HepG2 (cell line): ENCODE results near the gene HMCN2. TPM values are rescaled to one million over a fixed set of nuclear protein-coding genes. Genes with fewer than 3 reads are reported as not detected.

Experiments
- ATAC-seq: fragments of 200-7000 bp; cut with Tn5 transposase; 3 replicates; pipeline ENCODE4 v1.9.1; 2020; ENCODE audit warnings: mild to moderate bottlenecking, moderate library complexity
- BruUV-seq: library from RNA; stranded (reverse); fragments of 400-500 nt; replicated peaks from 2 replicates; lab custom pipeline; 2021; lab: Mats Ljungman, UMichigan
- CTCF ChIA-PET: fragments of 300-600 bp; formaldehyde crosslinking; extraction: SDS; loops from one replicate; lab custom pipeline; 2021; ENCODE audit warnings: low total read pairs, inconsistent platforms, low intra/inter-chr PET ratio; lab: Yijun Ruan, JAX
- POLR2A ChIA-PET: fragments of 350-600 bp; sonication (Branson Sonifier 250); formaldehyde crosslinking; loops from one replicate; lab custom pipeline; 2020; ENCODE audit warnings: antibody characterized with exemption, inconsistent platforms; lab: Yijun Ruan, JAX
- DNase-seq: peaks from one replicate; pipeline ENCODE4 v3.0.0-alpha.2; 2015; ENCODE audit warnings: low spot score
- FAIRE-seq: peaks from 3 replicates; lab custom pipeline; 2011; peaks lifted over from hg19 to GRCh38; lab: Jason Lieb, UNC
- H2AFZ ChIP-seq: one replicate; pipeline ENCODE4 v1.6.1; 2011; ENCODE audit warnings: low read length, inconsistent platforms
- H3K27ac ChIP-seq: fragments of 300-600 bp; 3 replicates; pipeline ENCODE4 v1.8.0; 2011; ENCODE audit warnings: mixed run types, mild to moderate bottlenecking, mixed read lengths, low read length, inconsistent platforms; ENCODE audit not compliant: insufficient read depth; ENCODE audit errors: extremely low read length
- H3K27me3 ChIP-seq, 2 experiments: fragments of 200-600 bp in 1 of 2; 2 replicates in 1 of 2; 3 replicates in 1 of 2; pipeline versions ENCODE4 v1.6.0 to v1.8.0; 2011; ENCODE audit warnings: low read length in 2 of 2, mild to moderate bottlenecking in 2 of 2, moderate library complexity in 2 of 2, inconsistent platforms in 1 of 2; ENCODE audit not compliant: insufficient read depth in 2 of 2, control insufficient read depth in 1 of 2
- H3K36me3 ChIP-seq, 2 experiments: fragments of 200-600 bp in 1 of 2; replicated peaks in 1 of 2; 2 replicates in 1 of 2; 3 replicates in 1 of 2; pipeline versions ENCODE4 v1.5.1 to v1.8.0; 2011; ENCODE audit warnings: low read length in 2 of 2, inconsistent platforms in 1 of 2; ENCODE audit not compliant: insufficient read depth in 2 of 2, control insufficient read depth in 1 of 2
- H3K4me1 ChIP-seq: 2 replicates; pipeline ENCODE4 v1.5.1; 2012; ENCODE audit warnings: low read length, inconsistent platforms; ENCODE audit not compliant: insufficient read depth
- H3K4me2 ChIP-seq: 2 replicates; pipeline ENCODE4 v1.6.0; 2011; ENCODE audit warnings: low read depth, low read length, inconsistent platforms
- H3K4me3 ChIP-seq, 3 experiments: fragments of 200-600 bp in 1 of 3; sonication (generic), shearing (Covaris generic) in 1 of 3; replicated peaks in 1 of 3; 2 replicates each; pipeline ENCODE4 v1.5.1; 2011 to 2016; ENCODE audit warnings: low read length in 3 of 3, inconsistent platforms in 2 of 3, low read depth in 2 of 3, mild to moderate bottlenecking in 2 of 3, control low read depth in 1 of 3, mixed read lengths in 1 of 3; ENCODE audit not compliant: insufficient read depth in 1 of 3
- H3K79me2 ChIP-seq: one replicate; pipeline ENCODE4 v1.6.1; 2011; ENCODE audit warnings: low read length, inconsistent platforms; ENCODE audit not compliant: insufficient read depth
- H3K9ac ChIP-seq: 2 replicates; pipeline ENCODE4 v1.6.0; 2011; ENCODE audit warnings: mild to moderate bottlenecking, low read depth, low read length, inconsistent platforms; ENCODE audit not compliant: insufficient read depth
- H3K9me3 ChIP-seq: 2 replicates; pipeline ENCODE4 v1.5.1; 2012; ENCODE audit warnings: mild to moderate bottlenecking, low read length
- H4K20me1 ChIP-seq: 2 replicates; pipeline ENCODE4 v1.6.0; 2011; ENCODE audit warnings: inconsistent platforms, mild to moderate bottlenecking, low read length, moderate library complexity; ENCODE audit not compliant: insufficient read depth
- ATF7-NPFF ChIP-seq: sonication (generic); formaldehyde crosslinking; IDR thresholded peaks from 2 replicates; pipeline ENCODE4 v1.8.1; 2023; ENCODE audit warnings: mild to moderate bottlenecking, low read depth, missing genetic modification reagents, moderate library complexity
- JARID2 ChIP-seq: sonication (generic); formaldehyde crosslinking; IDR thresholded peaks from 2 replicates; pipeline ENCODE4 v1.8.1; 2023; ENCODE audit warnings: missing genetic modification reagents, inconsistent platforms; ENCODE audit not compliant: insufficient replicate concordance
- MYC ChIP-seq: sonication (generic); formaldehyde crosslinking; IDR thresholded peaks from 2 replicates; pipeline ENCODE4 v1.9.0; 2021; ENCODE audit warnings: missing genetic modification reagents, borderline replicate concordance
- SIN3A ChIP-seq: IDR thresholded peaks from 2 replicates; pipeline ENCODE4 v1.6.1; 2011; ENCODE audit warnings: low read depth, mild to moderate bottlenecking, control low read depth, low read length, borderline replicate concordance
- TMF1 ChIP-seq: sonication (generic); formaldehyde crosslinking; IDR thresholded peaks from 2 replicates; pipeline ENCODE4 v1.8.1; 2022; ENCODE audit warnings: low read depth, missing genetic modification reagents
- YEATS2 ChIP-seq: sonication (generic); formaldehyde crosslinking; IDR thresholded peaks from 2 replicates; pipeline ENCODE4 v1.4.0; 2020; ENCODE audit warnings: missing genetic modification reagents, borderline replicate concordance
- ZBTB1 ChIP-seq: sonication (generic); formaldehyde crosslinking; IDR thresholded peaks from 2 replicates; pipeline ENCODE4 v1.4.0; 2020; ENCODE audit warnings: missing genetic modification reagents, borderline replicate concordance
- ZNF460 ChIP-seq: sonication (generic); formaldehyde crosslinking; IDR thresholded peaks from 2 replicates; pipeline ENCODE4 v1.5.1; 2020; ENCODE audit warnings: missing genetic modification reagents, mild to moderate bottlenecking, borderline replicate concordance
- WGBS: methylation state at CpG from one replicate; pipeline ENCODE4 v1.1.6; 2017; ENCODE audit warnings: low lambda C conversion rate; 5-methylcytosine and 5-hydroxymethylcytosine counted together
- in situ Hi-C: cut with HindIII; loops from 2 replicates; pipeline ENCODE4 v1.10.0; 2017; ENCODE audit warnings: low pct_unique_long_range_greater_than_20kb; ENCODE audit not compliant: extremely low pct_ligation_motif_present
- intact Hi-C: fragments of 100-400 bp; cut with micrococcal nuclease; formaldehyde crosslinking; loops from one replicate; pipeline ENCODE4 v1.10.0; 2022; ENCODE audit not compliant: unreplicated experiment
- polyA plus RNA-seq, 8 experiments: library from polyadenylated mRNA; depleted of rRNA in 3 of 8; stranded (reverse) in 7 of 8; unstranded in 1 of 8; fragments of >200 nt; fragmentation: Illumina TruSeq in 4 of 8; extraction: Trizol in 4 of 8; gene quantifications; 2 replicates each; pipeline versions ENCODE4 v1.2.1 to v1.2.3, GENCODE V29; 2011 to 2016; ENCODE audit warnings: low read depth in 4 of 8, missing spikeins in 1 of 8, mixed read lengths in 1 of 8; ENCODE audit not compliant: insufficient read depth in 1 of 8
- total RNA-seq, 5 experiments: library from RNA; depleted of rRNA; stranded (reverse); fragments of >200 nt; fragmentation: Illumina TruSeq; extraction: Trizol; gene quantifications; 2 replicates each; pipeline ENCODE4 v1.2.3, GENCODE V29; 2016; ENCODE audit warnings: low read depth in 1 of 5
- TF ChIP-seq, protein P1 (sequence below): sonication (generic); formaldehyde crosslinking; IDR thresholded peaks from 2 replicates; pipeline ENCODE4 v1.8.1; 2023; ENCODE audit warnings: mild to moderate bottlenecking, missing genetic modification reagents, borderline replicate concordance

Gene HMCN2
- total and polyA plus RNA-seq, 2 of the 13 experiments (the other 11 are each of a cell fraction or from before 2014, with no cell fraction given) = 0.09 TPM; not detected in 1

DNA sequence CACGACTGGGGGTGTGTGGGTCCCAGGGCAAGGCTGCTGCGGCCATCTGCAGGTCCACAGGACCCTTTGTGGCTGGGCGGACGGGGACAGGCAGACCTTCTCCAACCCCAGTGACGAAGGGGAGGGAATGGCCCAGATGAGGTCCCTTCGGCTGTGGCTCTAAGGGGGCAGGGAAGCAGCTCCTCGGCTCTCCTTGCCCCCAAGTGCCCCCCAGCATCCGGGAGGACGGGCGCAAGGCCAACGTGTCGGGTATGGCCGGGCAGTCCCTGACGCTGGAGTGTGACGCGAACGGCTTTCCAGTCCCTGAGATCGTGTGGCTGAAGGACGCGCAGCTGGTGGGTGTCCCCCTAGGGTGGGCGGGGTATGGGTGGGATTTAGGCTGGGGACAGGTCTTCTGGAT is 82.8 kb downstream of the HMCN2 start:
- ChIA-PET CTCF (no interaction called here), POLR2A (no interaction called here)
- ATAC-seq (peak; percentile 8; the same call in 1 of the 3 replicates), DNase-seq (no peak), FAIRE-seq (no peak)
- no peaks in the 10 kb centered on the region for H3K79me2 ChIP-seq
- H3K4me1 ChIP-seq = no peaks in the 10 kb centered on the region
- no peaks in the 10 kb centered on the region for H3K9me3 ChIP-seq
- no peaks in the 10 kb centered on the region for H4K20me1 ChIP-seq
- no peak overlapping the region for H3K4me3 ChIP-seq
- in situ Hi-C loops (loop anchor here (10.0 kb wide), 1 partner anchor 234 kb away; no protein-coding TSS in a partner anchor), intact Hi-C loops (no loop called here)
- H2AFZ ChIP-seq = no peak overlapping the region
- no peaks in the 10 kb centered on the region for H3K36me3 ChIP-seq
- no peak overlapping the region for H3K4me2 ChIP-seq
- TF ChIP-seq ATF7-NPFF (CRISPR knock-in tag) (no peak), ZBTB1 (CRISPR knock-in tag) (no peak), ZNF460 (CRISPR knock-in tag) (no peak), MYC (CRISPR knock-in tag) (no peak)
- BruUV-seq = no TSS peak
- WGBS = 71% methylated on average over 10 of the region's 21 CpGs
- no peak overlapping the region for H3K9ac ChIP-seq
- no peak overlapping the region for H3K27ac ChIP-seq
- peaks cover 1 to 8% of the 10 kb centered on the region in 2 experiments; a peak in 2 of 5 replicates for H3K27me3 ChIP-seq

DNA sequence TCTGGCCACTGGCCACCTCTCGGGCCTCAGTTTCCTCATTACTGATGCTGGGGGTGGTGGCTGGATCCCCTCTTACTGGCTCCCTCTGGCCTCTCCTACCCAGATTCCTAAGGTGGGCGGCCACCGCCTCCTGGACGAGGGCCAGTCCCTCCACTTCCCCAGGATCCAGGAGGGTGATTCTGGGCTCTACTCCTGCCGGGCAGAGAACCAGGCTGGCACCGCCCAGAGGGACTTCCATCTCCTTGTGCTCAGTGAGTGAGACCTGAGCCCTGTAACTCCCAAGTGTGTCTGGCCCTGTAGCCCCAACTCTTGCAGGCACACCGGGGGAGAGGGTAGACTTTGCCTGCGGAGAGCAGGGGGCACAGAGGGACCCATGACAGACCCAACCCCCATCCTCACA is 83.3 kb downstream of the HMCN2 start:
- intact Hi-C loops = no loop called here
- CTCF ChIA-PET = no interaction called here
- TF ChIP-seq, protein P1, sequence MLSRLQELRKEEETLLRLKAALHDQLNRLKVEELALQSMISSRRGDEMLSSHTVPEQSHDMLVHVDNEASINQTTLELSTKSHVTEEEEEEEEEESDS (CRISPR knock-in tag) = no peak
- TF ChIP-seq YEATS2 = no peak
- TF ChIP-seq JARID2 (CRISPR knock-in tag) = no peak
- TF ChIP-seq TMF1 (CRISPR knock-in tag) = no peak
- no peak for TF ChIP-seq SIN3A

More for the DNA sequence above, 83.3 kb downstream of the HMCN2 start:
- Histone ChIP-seq H3K27me3 (peaks cover 3 to 14% of the 10 kb centered on the region in 2 experiments; a peak in 2 of 5 replicates), H3K9me3 (no peaks in the 10 kb centered on the region), H3K79me2 (no peaks in the 10 kb centered on the region), H3K9ac (no peak overlapping the region), H4K20me1 (no peaks in the 10 kb centered on the region), H3K4me3 (no peak overlapping the region), H3K36me3 (no peaks in the 10 kb centered on the region), H3K27ac (no peak overlapping the region), H2AFZ (no peak overlapping the region), H3K4me1 (no peaks in the 10 kb centered on the region), H3K4me2 (no peak overlapping the region)
- 20% methylated on average over 3 of the region's 8 CpGs for WGBS
- FAIRE-seq = no peak
- BruUV-seq = no TSS peak
- in situ Hi-C loops = loop anchor here (10.0 kb wide), 1 partner anchor 234 kb away; no protein-coding TSS in a partner anchor
- no peak for DNase-seq
- no peak for ATAC-seq
- POLR2A ChIA-PET = no interaction called here
